Measurements from ENCODE around the gene GLIPR2. TPM values are rescaled to one million over a fixed set of nuclear protein-coding genes. Genes with fewer than 3 reads are reported as not detected.

The GLIPR2 gene
- total and polyA plus RNA-seq, 2 donors (not counting 3 experiments of a cell fraction or from before 2014, with no cell fraction given), result 22.0 to 42.4 TPM

GRCh38 chr9:36174271-36174670 lies 37.7 kb downstream of the GLIPR2 start:
- FAIRE-seq, result no peak
- Histone ChIP-seq H2AFZ (ENCODE audit: low read depth, low read length) (no peak overlapping the region), H3K36me3 (ENCODE audit: control insufficient read depth in 2 of 2, extremely low read depth in 1 of 2, insufficient read depth in 2 of 2, low read length in 2 of 2) (no peaks in the 10 kb centered on the region), H3K4me3 (replicated peaks in 1 of 3; ENCODE audit: insufficient read depth in 1 of 3, low read depth in 1 of 3, low read length in 3 of 3) (no peak overlapping the region), H3K4me2 (ENCODE audit: insufficient read depth, low read length) (no peak overlapping the region), H3K4me1 (ENCODE audit: control insufficient read depth, extremely low read depth, insufficient read depth, low read length) (no peaks in the 10 kb centered on the region), H3K9ac (replicated peaks; ENCODE audit: extremely low read depth, insufficient read depth, low read length) (no peak overlapping the region), H3K9me3 (replicated peaks; ENCODE audit: control insufficient read depth, insufficient read depth, low read length) (no peaks in the 10 kb centered on the region), H3K9me1 (replicated peaks; ENCODE audit: control insufficient read depth, extremely low read depth, insufficient read depth, low read length) (no peaks in the 10 kb centered on the region), H4K20me1 (replicated peaks; ENCODE audit: control insufficient read depth, extremely low read depth, insufficient read depth, low read length) (no peaks in the 10 kb centered on the region), H3K27me3 (ENCODE audit: control insufficient read depth in 2 of 2, insufficient read depth in 2 of 2, low read length in 2 of 2) (no peaks in the 10 kb centered on the region), H3K27ac (ENCODE audit: insufficient read depth, low read depth, low read length) (no peak overlapping the region), H3K79me2 (ENCODE audit: control insufficient read depth, insufficient read depth, low read length) (no peaks in the 10 kb centered on the region)
- ChIA-PET CTCF (interaction anchor here (0.6 to 4.0 kb wide), 3 partner anchors 15 to 166 kb away, joined by 3 to 19 read pairs (median 4); partner anchors contain the start of gene CLTA), POLR2A (no interaction called here)
- TF ChIP-seq JUN (IDR thresholded peaks at IDR 0.05; ENCODE audit: borderline replicate concordance, insufficient read depth, insufficient read length, low read depth) (no peak), CTCF (IDR thresholded peaks at IDR 0.05; ENCODE audit: extremely low read depth in 1 of 2, insufficient read depth in 1 of 2, low read depth in 1 of 2, low read length in 2 of 2) (no peak), POLR2AphosphoS5 (IDR thresholded peaks at IDR 0.05; ENCODE audit: insufficient read depth, low read depth, low read length) (no peak), MYC (IDR thresholded peaks at IDR 0.05; ENCODE audit: low read depth, low read length) (no peak), POLR2A (IDR thresholded peaks at IDR 0.05; ENCODE audit: low read depth, low read length) (no peak), MAX (IDR thresholded peaks at IDR 0.05; ENCODE audit: insufficient read depth, insufficient read length) (no peak), EZH2 (IDR thresholded peaks at IDR 0.05; ENCODE audit: borderline replicate concordance, low read depth, low read length, severe bottlenecking) (no peak), GATA2 (IDR thresholded peaks at IDR 0.05; ENCODE audit: insufficient read depth, insufficient read length, low read depth, low read length) (no peak), FOS (IDR thresholded peaks at IDR 0.05; ENCODE audit: borderline replicate concordance, insufficient read depth, low read length) (no peak)
- DNase-seq (ENCODE audit: low read depth, low spot score), result no peak
- dilution Hi-C loops (cut with MboI; ENCODE audit: extremely low pct_ligation_motif_present, low sequenced_read_pairs) (no loop called here), intact Hi-C loops (cut with micrococcal nuclease) (no loop called here)
- BruUV-seq (replicated peaks), result no TSS peak
